GM23248 (cell line): ENCODE measurements around the gene AGMO. TPM values are rescaled to one million over a fixed set of nuclear protein-coding genes. Genes with fewer than 3 reads are reported as not detected.

ENCODE experiments used
- DNase-seq: peaks from one replicate; pipeline ENCODE4 v3.0.0-alpha.2; 2015
- H2AFZ ChIP-seq: fragments of 200-600 bp; sonication (generic); 2 replicates; pipeline ENCODE4 v1.6.1; 2016; ENCODE audit warnings: antibody characterized with exemption
- H3F3A ChIP-seq: fragments of 200-600 bp; sonication (generic); 2 replicates; pipeline ENCODE4 v1.6.1; 2016; ENCODE audit warnings: mild to moderate bottlenecking, antibody characterized with exemption, mixed run types; ENCODE audit not compliant: insufficient read depth
- H3K27ac ChIP-seq: fragments of 200-600 bp; sonication (generic); 2 replicates; pipeline ENCODE4 v1.5.1; 2016; ENCODE audit warnings: mild to moderate bottlenecking
- H3K27me3 ChIP-seq: fragments of 200-600 bp; sonication (generic); replicated peaks from 2 replicates; pipeline ENCODE4 v1.6.1; 2016; ENCODE audit warnings: mild to moderate bottlenecking; ENCODE audit not compliant: insufficient read depth
- H3K36me3 ChIP-seq: fragments of 200-600 bp; sonication (generic); 2 replicates; pipeline ENCODE4 v1.6.1; 2016; ENCODE audit warnings: low read depth, mild to moderate bottlenecking
- H3K4me1 ChIP-seq: fragments of 200-600 bp; sonication (generic); 2 replicates; pipeline ENCODE4 v1.6.1; 2016; ENCODE audit warnings: mild to moderate bottlenecking; ENCODE audit not compliant: insufficient read depth
- H3K4me2 ChIP-seq: fragments of 200-600 bp; sonication (generic); one replicate; pipeline ENCODE4 v1.6.1; 2016; ENCODE audit warnings: mild to moderate bottlenecking; ENCODE audit not compliant: unreplicated experiment
- H3K4me3 ChIP-seq: fragments of 200-600 bp; sonication (generic); 2 replicates; pipeline ENCODE4 v1.5.1; 2016; ENCODE audit warnings: mild to moderate bottlenecking
- H3K79me2 ChIP-seq: fragments of 200-600 bp; sonication (generic); 2 replicates; pipeline ENCODE4 v1.6.1; 2016; ENCODE audit warnings: mild to moderate bottlenecking; ENCODE audit not compliant: insufficient read depth
- H3K9ac ChIP-seq: fragments of 200-600 bp; sonication (generic); 2 replicates; pipeline ENCODE4 v1.6.1; 2016; ENCODE audit warnings: mild to moderate bottlenecking
- H3K9me2 ChIP-seq: fragments of 200-600 bp; sonication (generic); 2 replicates; pipeline ENCODE4 v1.6.1; 2016; ENCODE audit warnings: mixed run types, mild to moderate bottlenecking, moderate library complexity; ENCODE audit not compliant: insufficient read depth
- H3K9me3 ChIP-seq: fragments of 200-600 bp; sonication (generic); one replicate; pipeline ENCODE4 v1.6.1; 2017; ENCODE audit warnings: low read depth
- H4K20me1 ChIP-seq: fragments of 200-600 bp; sonication (generic); 2 replicates; pipeline ENCODE4 v1.6.0; 2016; ENCODE audit not compliant: insufficient read depth
- EZH2 ChIP-seq: fragments of 200-600 bp; sonication (generic); IDR thresholded peaks from 2 replicates; pipeline ENCODE4 v1.6.1; 2018; ENCODE audit warnings: antibody characterized with exemption, mild to moderate bottlenecking; ENCODE audit not compliant: insufficient read depth, poor library complexity, severe bottlenecking
- EZH2phosphoT487 ChIP-seq: fragments of 200-600 bp; sonication (generic); IDR thresholded peaks from 2 replicates; pipeline ENCODE4 v1.6.1; 2018; ENCODE audit warnings: antibody characterized with exemption, moderate library complexity, mild to moderate bottlenecking, low read depth; ENCODE audit not compliant: insufficient read depth
- WGBS, 2 experiments: methylation state at CpG; one replicate each; pipeline ENCODE4 v1.1.6; 2015 to 2017; ENCODE audit warnings: low lambda C conversion rate in 2 of 2, low coverage in 1 of 2; ENCODE audit errors: missing lambda C conversion rate in 2 of 2; 5-methylcytosine and 5-hydroxymethylcytosine counted together
- in situ Hi-C: fragments of 300-500 bp; cut with MboI; formaldehyde crosslinking; loops from 2 replicates; pipeline ENCODE4 v1.15.0; 2020
- polyA plus RNA-seq: library from polyadenylated mRNA; unstranded; fragments of >200 nt; fragmentation: Nextera tagmentation; extraction: Ambion mirVana; gene quantifications from 2 replicates; pipeline ENCODE4 v1.2.1, GENCODE V29; 2016
- total RNA-seq: library from RNA; depleted of rRNA; stranded (reverse); fragments of >200 nt; shearing (Covaris generic); gene quantifications from 2 replicates; pipeline ENCODE4 v1.2.3, GENCODE V29; 2014

AGMO gene
- total and polyA plus RNA-seq, 2 experiments from 2014 or later = not detected

DNA sequence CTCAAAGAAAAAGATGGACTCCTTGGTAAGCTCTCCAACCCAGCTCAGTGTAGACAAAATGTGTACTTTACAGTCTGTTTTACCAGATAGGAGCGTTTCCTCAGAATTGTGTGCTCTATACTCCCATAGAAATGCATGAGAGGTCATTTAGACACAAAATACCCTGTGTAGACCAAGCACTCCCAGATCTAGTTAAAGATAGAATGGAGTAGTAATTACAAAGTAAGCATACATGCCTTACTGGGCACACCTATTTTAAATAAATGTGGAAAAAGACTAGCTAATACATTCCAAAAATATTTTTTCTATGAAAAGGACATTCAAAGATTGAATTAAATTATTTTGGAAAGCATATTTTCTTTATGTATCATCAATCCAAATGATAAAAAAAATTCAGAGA, 387.3 kb downstream of the AGMO start:
- Histone ChIP-seq H3K36me3 (no peaks in the 10 kb centered on the region), H3K27ac (no peak overlapping the region), H3K4me2 (no peak overlapping the region), H4K20me1 (no peaks in the 10 kb centered on the region), H3F3A (peaks cover 5% of the 10 kb centered on the region; the same call in 1 of the 2 replicates), H3K4me1 (0 out of 2 replicates have a peak, but pooled peaks cover 10% of the 10 kb centered on the region), H3K9me2 (no peaks in the 10 kb centered on the region), H3K9me3 (no peaks in the 10 kb centered on the region), H3K9ac (no peak overlapping the region), H2AFZ (peak overlapping the region; percentile 16; the same call in 1 of the 2 replicates), H3K79me2 (no peaks in the 10 kb centered on the region), H3K27me3 (no peaks in the 10 kb centered on the region), H3K4me3 (no peak overlapping the region)
- 40 to 42% methylated on average over 1 of the region's 1 CpG for WGBS, 2 experiments
- in situ Hi-C loops = no loop called here
- DNase-seq = no peak
- TF ChIP-seq EZH2 (no peak), EZH2phosphoT487 (no peak)

DNA sequence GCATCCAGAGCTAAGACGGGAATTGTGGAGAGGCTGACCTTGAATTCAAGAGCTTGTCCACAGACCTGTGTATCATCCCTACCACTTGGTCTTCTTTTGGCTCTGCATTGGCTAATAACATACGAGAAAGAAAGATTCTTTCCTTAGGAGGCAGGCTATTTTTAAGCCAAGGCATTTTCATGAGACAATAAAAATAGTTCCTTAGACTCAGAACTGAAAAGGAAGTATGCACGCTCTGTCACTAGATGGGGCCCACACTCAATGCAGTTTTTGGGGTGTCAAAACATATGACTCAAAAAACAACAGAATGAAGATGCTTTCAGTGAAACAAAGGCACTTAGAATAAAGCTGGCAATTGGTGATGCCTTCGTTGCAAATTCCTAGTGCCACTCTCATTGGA, 393.3 kb downstream of the AGMO start:
- Histone ChIP-seq H4K20me1 (no peaks in the 10 kb centered on the region), H3K79me2 (no peaks in the 10 kb centered on the region), H2AFZ (no peak overlapping the region), H3F3A (no peaks in the 10 kb centered on the region), H3K9me3 (no peaks in the 10 kb centered on the region), H3K4me3 (no peak overlapping the region), H3K4me2 (no peak overlapping the region), H3K27ac (no peak overlapping the region), H3K4me1 (no peaks in the 10 kb centered on the region), H3K9ac (no peak overlapping the region), H3K27me3 (no peaks in the 10 kb centered on the region), H3K9me2 (no peaks in the 10 kb centered on the region), H3K36me3 (no peaks in the 10 kb centered on the region)
- no peak for TF ChIP-seq EZH2
- no peak for TF ChIP-seq EZH2phosphoT487
- WGBS, 2 experiments = 61 to 62% methylated on average over 4 of the region's 4 CpGs
- DNase-seq = no peak
- in situ Hi-C loops = no loop called here

- in situ Hi-C loops = no loop called here
- Histone ChIP-seq H4K20me1 (no peaks in the 10 kb centered on the region), H3K9me2 (no peaks in the 10 kb centered on the region), H3F3A (no peaks in the 10 kb centered on the region), H3K9me3 (no peaks in the 10 kb centered on the region), H3K36me3 (no peaks in the 10 kb centered on the region), H3K27ac (no peak overlapping the region), H2AFZ (no peak overlapping the region), H3K4me3 (no peak overlapping the region), H3K4me1 (no peaks in the 10 kb centered on the region), H3K9ac (no peak overlapping the region), H3K79me2 (no peaks in the 10 kb centered on the region), H3K27me3 (no peaks in the 10 kb centered on the region), H3K4me2 (no peak overlapping the region)
- WGBS, 2 experiments = 59 to 63% methylated on average over 3 of the region's 3 CpGs
- TF ChIP-seq EZH2 (no peak), EZH2phosphoT487 (no peak)
- DNase-seq = no peak
These were observed 393.9 kb downstream of the AGMO start for GRCh38 chr7:15167912-15168311.

DNA sequence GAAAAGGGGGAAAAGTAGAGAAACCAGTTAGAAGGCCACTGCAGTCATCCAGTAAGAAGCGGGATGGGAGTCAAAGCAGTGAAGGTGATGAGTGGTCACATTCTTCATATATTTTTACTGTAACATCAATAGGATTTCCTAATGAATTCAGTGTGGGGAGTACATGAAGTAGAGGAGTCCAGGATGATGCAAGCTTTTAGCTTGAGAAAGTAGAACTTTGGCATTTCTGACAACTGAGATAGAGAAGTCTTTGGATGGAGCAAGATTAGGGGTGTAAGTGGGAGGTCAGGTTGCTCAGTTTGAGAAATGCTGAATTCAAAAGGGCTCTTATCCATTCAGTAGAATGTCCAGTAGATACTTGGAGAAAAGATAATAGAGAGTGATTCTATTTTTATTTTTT, 395.2 kb downstream of the AGMO start:
- H3K9ac ChIP-seq = no peak overlapping the region
- in situ Hi-C loops = no loop called here
- H3K36me3 ChIP-seq = no peaks in the 10 kb centered on the region
- WGBS, 2 experiments = 24 to 42% methylated on average over 1 of the region's 1 CpG
- no peak overlapping the region for H3K27ac ChIP-seq
- H2AFZ ChIP-seq = no peak overlapping the region
- DNase-seq = peak; percentile 1
- H3K4me1 ChIP-seq = no peaks in the 10 kb centered on the region
- H3K27me3 ChIP-seq = no peaks in the 10 kb centered on the region
- H3K79me2 ChIP-seq = no peaks in the 10 kb centered on the region
- H3K9me2 ChIP-seq = no peaks in the 10 kb centered on the region
- H3K4me3 ChIP-seq = no peak overlapping the region
- TF ChIP-seq EZH2phosphoT487 (no peak), EZH2 (no peak)
- no peaks in the 10 kb centered on the region for H3K9me3 ChIP-seq
- no peak overlapping the region for H3K4me2 ChIP-seq
- no peaks in the 10 kb centered on the region for H3F3A ChIP-seq
- no peaks in the 10 kb centered on the region for H4K20me1 ChIP-seq

GRCh38 chr7:15159261-15159660, 402.6 kb downstream of the AGMO start:
- WGBS, 2 experiments = 13 to 15% methylated on average over 1 of the region's 1 CpG
- no peaks in the 10 kb centered on the region for H3K9me2 ChIP-seq
- no peak for TF ChIP-seq EZH2
- no peak for TF ChIP-seq EZH2phosphoT487

More at GRCh38 chr7:15159261-15159660, 402.6 kb downstream of the AGMO start:
- H3K9me3 ChIP-seq = no peaks in the 10 kb centered on the region
- H3K79me2 ChIP-seq = no peaks in the 10 kb centered on the region
- H3F3A ChIP-seq = no peaks in the 10 kb centered on the region
- in situ Hi-C loops = no loop called here
- no peak for DNase-seq
- no peak overlapping the region for H3K4me2 ChIP-seq
- no peak overlapping the region for H2AFZ ChIP-seq
- H3K9ac ChIP-seq = no peak overlapping the region
- H3K4me3 ChIP-seq = no peak overlapping the region
- no peaks in the 10 kb centered on the region for H3K36me3 ChIP-seq
- H3K4me1 ChIP-seq = no peaks in the 10 kb centered on the region; the same call in 1 of the 2 replicates
- no peak overlapping the region for H3K27ac ChIP-seq
- no peaks in the 10 kb centered on the region for H3K27me3 ChIP-seq
- no peaks in the 10 kb centered on the region for H4K20me1 ChIP-seq
